A673 (cell line): ENCODE data around the gene PJVK.

Experiments
- EZH2 ChIP-seq: fragments of 200-600 bp; sonication (generic); IDR thresholded peaks from 2 replicates; pipeline ENCODE4 v1.6.1; 2017; ENCODE audit warnings: borderline replicate concordance, low read depth, mild to moderate bottlenecking, mixed read lengths, antibody characterized with exemption, low read length; ENCODE audit not compliant: poor library complexity, severe bottlenecking
- TF ChIP-seq, protein P1 (sequence below): fragments of 300-800, 200-600 bp; sonication (generic); conservative IDR thresholded peaks from 2 replicates; pipeline ENCODE4 v1.5.1; 2017; ENCODE audit warnings: low read depth, mild to moderate bottlenecking, antibody characterized with exemption, low read length, moderate library complexity, mixed read lengths

DNA sequence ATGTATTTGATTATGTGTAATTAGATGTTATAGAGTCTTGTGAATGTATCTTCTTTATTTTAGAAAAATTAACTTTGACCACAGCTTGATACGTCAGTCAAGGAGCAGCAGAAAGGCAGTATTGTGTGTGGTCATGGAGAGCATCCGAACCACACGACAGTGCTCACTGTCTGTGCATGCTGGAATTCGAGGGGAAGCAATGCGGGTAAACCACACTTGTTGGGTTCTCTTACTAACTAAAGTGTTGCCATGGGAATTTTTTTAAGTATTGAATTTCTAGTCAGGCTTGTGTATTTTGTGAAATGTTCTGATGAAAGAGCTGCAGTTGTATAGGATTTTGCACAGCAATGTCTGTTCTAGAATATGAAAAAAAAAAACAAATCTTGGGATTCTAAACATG is 4.8 kb downstream of the PJVK start:
- TF ChIP-seq, protein P1, sequence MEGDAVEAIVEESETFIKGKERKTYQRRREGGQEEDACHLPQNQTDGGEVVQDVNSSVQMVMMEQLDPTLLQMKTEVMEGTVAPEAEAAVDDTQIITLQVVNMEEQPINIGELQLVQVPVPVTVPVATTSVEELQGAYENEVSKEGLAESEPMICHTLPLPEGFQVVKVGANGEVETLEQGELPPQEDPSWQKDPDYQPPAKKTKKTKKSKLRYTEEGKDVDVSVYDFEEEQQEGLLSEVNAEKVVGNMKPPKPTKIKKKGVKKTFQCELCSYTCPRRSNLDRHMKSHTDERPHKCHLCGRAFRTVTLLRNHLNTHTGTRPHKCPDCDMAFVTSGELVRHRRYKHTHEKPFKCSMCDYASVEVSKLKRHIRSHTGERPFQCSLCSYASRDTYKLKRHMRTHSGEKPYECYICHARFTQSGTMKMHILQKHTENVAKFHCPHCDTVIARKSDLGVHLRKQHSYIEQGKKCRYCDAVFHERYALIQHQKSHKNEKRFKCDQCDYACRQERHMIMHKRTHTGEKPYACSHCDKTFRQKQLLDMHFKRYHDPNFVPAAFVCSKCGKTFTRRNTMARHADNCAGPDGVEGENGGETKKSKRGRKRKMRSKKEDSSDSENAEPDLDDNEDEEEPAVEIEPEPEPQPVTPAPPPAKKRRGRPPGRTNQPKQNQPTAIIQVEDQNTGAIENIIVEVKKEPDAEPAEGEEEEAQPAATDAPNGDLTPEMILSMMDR, result no peak
- no peak for TF ChIP-seq EZH2
